Subcutaneous abdominal adipose tissue (tissue), 5 donors: ENCODE results near the gene RAB35.

Experiments
- H3K27ac ChIP-seq: one replicate; pipeline ENCODE4 v1.7.0; 2013; ENCODE audit warnings: low read depth, mild to moderate bottlenecking, inconsistent platforms, low read length, moderate library complexity
- H3K27me3 ChIP-seq, 5 donors: one replicate each; pipeline ENCODE4 v1.7.0; 2013; ENCODE audit warnings: low read length in 5 of 5, inconsistent platforms in 1 of 5; ENCODE audit not compliant: control insufficient read depth in 5 of 5, insufficient read depth in 4 of 5
- H3K36me3 ChIP-seq, 5 donors: one replicate each; pipeline ENCODE4 v1.7.0; 2013; ENCODE audit warnings: low read length in 5 of 5; ENCODE audit not compliant: control insufficient read depth in 5 of 5, insufficient read depth in 5 of 5
- H3K4me1 ChIP-seq, 5 donors: one replicate each; pipeline ENCODE4 v1.7.0; 2013; ENCODE audit warnings: low read length in 5 of 5, mild to moderate bottlenecking in 3 of 5, moderate library complexity in 1 of 5; ENCODE audit not compliant: control insufficient read depth in 5 of 5, insufficient read depth in 5 of 5
- H3K4me3 ChIP-seq, 5 donors: one replicate each; pipeline ENCODE4 v1.7.0; 2013; ENCODE audit warnings: low read length in 5 of 5, low read depth in 1 of 5
- H3K9ac ChIP-seq, 5 donors: one replicate each; pipeline ENCODE4 v1.7.0; 2013; ENCODE audit warnings: low read length in 5 of 5, mild to moderate bottlenecking in 4 of 5, moderate library complexity in 3 of 5
- H3K9me3 ChIP-seq, 5 donors: one replicate each; pipeline ENCODE4 v1.7.0; 2013; ENCODE audit warnings: low read length in 5 of 5; ENCODE audit not compliant: control insufficient read depth in 5 of 5
- donor health status: healthy.
- donor health status: healthy.
- donor health status: healthy.
- donor health status: healthy.
- donor health status: healthy.

RAB35 gene

DNA sequence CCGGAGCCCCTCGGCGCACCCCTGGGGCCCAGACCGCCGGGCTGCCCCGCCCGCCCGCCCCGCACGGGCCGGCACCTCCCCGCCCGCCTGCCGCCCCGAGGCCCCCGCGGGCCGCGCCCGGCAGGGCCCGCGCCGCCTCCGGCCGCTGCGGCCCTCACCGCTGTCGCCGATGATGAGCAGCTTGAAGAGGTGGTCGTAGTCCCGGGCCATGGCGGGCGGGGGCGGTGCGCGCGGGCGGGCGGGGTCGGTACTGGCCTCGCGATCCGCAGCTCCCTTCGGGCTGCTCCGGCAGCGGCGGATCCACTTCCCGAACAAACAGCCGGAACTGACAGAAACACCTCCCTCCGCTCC lies at the start of gene RAB35:
Gene RAB35, minus strand, starts transcription at position 313 of the 351 bp plus-strand sequence. Its CDS starts 103 bp downstream, at position 210.
- Histone ChIP-seq H3K27me3 (no peaks in the 10 kb centered on the region), H3K36me3 (peaks cover 0 to 7% (median 2%) of the 10 kb centered on the region in 5 donors), H3K27ac (peak within 1 kb of the TSS; percentile 79), H3K9ac (peak within 1 kb of the TSS; percentile 50 to 93 (median 90)), H3K4me1 (peaks cover 5 to 62% (median 52%) of the 10 kb centered on the region in 5 donors), H3K9me3 (no peaks in the 10 kb centered on the region), H3K4me3 (peak within 1 kb of the TSS; percentile 88 to 97 (median 95))

DNA sequence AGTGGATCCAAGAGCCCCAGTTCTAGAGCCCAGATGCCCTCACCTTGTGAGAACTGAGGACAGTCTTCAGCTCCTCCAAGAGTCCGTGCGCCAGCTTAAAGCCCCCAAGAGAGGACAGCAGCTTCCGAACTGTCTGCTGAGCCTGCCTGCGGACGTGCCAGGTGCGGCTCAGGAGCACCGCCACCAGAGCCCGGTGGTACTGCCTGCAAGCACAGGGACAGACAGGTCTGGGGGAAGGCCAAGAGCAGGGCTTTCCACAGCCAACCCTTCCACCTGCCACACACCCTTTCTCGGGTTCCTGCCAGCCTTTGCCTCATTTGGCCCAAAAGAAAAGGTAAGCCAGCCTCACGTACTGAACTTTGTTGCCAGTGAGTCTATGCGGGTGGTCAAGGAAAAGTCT lies 47.7 kb upstream of the RAB35 start:
- H3K36me3 ChIP-seq, result peaks cover 18 to 84% (median 73%) of the 10 kb centered on the region in 5 donors
- no peak overlapping the region for H3K4me3 ChIP-seq

DNA sequence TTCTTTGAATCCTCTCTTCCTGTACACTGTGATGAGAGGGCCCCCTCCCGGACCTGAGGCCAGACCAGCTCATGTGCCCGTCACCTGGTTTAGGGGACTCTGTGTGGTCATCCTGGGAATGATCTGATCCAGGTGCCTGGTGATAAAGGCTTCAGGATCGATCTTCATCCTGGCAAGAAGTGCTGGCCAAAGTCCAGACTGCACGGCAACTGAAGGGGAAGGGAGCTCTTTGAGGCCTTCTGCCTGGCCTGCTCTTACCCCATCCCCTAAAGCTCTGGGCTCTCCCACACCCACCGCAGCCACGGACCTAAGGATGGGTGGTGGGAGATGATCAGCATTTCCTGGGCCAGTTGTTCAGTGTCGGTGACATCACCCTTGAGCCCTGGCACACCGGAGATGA lies 46.2 kb upstream of the RAB35 start:
- no peak overlapping the region for H3K4me3 ChIP-seq
- no peaks in the 10 kb centered on the region for H3K4me1 ChIP-seq
- H3K36me3 ChIP-seq, result peaks cover 15 to 84% (median 73%) of the 10 kb centered on the region in 5 donors
- no peaks in the 10 kb centered on the region for H3K9me3 ChIP-seq
- H3K9ac ChIP-seq, result no peak overlapping the region
- no peaks in the 10 kb centered on the region for H3K27me3 ChIP-seq
- no peak overlapping the region for H3K27ac ChIP-seq

More for the DNA sequence above, 47.7 kb upstream of the RAB35 start:
- no peaks in the 10 kb centered on the region for H3K27me3 ChIP-seq
- H3K4me1 ChIP-seq, result no peaks in the 10 kb centered on the region
- H3K27ac ChIP-seq, result no peak overlapping the region
- H3K9me3 ChIP-seq, result no peaks in the 10 kb centered on the region
- no peak overlapping the region for H3K9ac ChIP-seq

DNA sequence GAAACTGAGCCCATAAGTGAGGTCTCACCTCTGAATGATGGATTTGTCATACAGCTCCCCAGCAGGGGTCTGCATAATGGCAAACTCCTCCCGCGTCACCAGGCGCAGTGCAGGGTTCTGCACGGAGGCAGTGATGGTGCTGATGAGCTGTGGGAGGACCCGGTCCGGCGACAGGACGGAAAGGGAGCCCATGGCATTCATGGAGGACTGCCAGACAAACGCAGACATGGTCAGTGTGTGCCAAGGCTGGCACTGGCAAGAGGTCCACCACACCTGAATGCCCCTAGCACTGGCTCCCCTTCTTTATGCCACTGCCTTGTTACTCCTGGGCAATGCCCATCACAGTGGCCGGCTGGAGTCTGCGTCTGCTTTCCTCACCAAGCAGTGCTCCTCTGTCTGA lies 45.3 kb upstream of the RAB35 start:
- H3K9me3 ChIP-seq, result no peaks in the 10 kb centered on the region
- no peak overlapping the region for H3K9ac ChIP-seq
- peaks cover 16 to 85% (median 77%) of the 10 kb centered on the region in 5 donors for H3K36me3 ChIP-seq
- H3K4me3 ChIP-seq, result no peak overlapping the region
- H3K27me3 ChIP-seq, result no peaks in the 10 kb centered on the region
- no peaks in the 10 kb centered on the region for H3K4me1 ChIP-seq
- no peak overlapping the region for H3K27ac ChIP-seq

DNA sequence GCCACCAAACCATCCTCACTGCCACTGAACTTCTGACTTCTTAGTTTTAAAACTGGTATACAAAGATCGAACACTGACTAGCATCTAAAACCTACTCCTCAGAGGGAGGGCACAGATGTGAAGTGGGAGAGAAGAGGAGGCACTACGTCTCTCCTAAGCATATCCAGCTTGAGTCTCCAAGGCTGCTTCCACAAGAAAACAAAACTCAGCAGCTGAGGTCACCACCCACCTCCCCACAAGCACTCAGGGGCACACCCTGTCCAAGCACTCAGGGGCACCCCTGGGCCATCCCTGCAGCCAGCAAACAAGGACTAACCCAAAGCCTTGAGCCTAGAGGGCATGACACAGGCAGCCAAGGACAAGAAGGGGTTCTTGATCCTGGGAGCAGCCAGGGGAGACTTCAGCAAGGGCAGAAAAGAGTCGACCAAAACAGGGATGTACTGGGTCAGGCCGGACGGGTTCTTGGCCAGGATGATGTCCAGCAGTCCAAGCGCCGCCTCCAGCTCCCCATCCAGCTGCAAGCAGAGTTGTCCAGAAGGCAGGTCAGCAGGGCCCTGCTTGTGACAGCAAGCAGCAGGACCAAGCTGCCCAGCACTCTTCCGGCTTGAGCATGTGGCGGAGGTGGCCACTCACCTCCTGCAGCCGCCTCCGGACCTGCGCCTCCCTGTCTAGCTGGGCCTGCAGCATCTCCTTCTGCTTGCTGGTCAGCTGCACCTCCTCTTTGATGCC lies 43.1 kb upstream of the RAB35 start:
- H3K36me3 ChIP-seq, result peaks cover 21 to 98% (median 96%) of the 10 kb centered on the region in 5 donors
- no peak overlapping the region for H3K4me3 ChIP-seq
- H3K4me1 ChIP-seq, result no peaks in the 10 kb centered on the region
- H3K9ac ChIP-seq, result no peak overlapping the region
- no peak overlapping the region for H3K27ac ChIP-seq
- no peaks in the 10 kb centered on the region for H3K9me3 ChIP-seq
- no peaks in the 10 kb centered on the region for H3K27me3 ChIP-seq

DNA sequence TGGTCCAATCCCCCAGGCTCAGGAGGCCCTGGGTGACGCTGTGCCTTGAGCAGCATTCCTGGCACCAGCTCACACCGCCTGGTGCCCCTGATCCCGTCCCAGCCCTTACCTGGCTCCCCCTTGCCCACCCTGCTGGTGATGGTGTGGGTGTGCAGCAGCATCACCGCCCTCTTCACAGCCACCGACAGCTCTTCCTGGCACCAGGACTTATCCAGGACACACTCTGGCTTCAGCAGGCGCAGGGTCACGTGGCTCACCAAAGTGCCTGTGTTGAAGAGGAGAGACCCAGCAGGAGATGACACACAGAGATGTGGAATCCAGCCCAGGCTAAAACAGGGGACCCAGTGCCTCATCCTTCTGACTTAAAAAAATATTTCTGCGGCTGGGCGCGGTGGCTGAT lies 41.8 kb upstream of the RAB35 start:
- Histone ChIP-seq H3K9ac (no peak overlapping the region), H3K36me3 (peaks cover 21 to 98% (median 97%) of the 10 kb centered on the region in 5 donors), H3K4me3 (no peak overlapping the region), H3K9me3 (no peaks in the 10 kb centered on the region), H3K27ac (no peak overlapping the region), H3K27me3 (no peaks in the 10 kb centered on the region), H3K4me1 (no peaks in the 10 kb centered on the region)

DNA sequence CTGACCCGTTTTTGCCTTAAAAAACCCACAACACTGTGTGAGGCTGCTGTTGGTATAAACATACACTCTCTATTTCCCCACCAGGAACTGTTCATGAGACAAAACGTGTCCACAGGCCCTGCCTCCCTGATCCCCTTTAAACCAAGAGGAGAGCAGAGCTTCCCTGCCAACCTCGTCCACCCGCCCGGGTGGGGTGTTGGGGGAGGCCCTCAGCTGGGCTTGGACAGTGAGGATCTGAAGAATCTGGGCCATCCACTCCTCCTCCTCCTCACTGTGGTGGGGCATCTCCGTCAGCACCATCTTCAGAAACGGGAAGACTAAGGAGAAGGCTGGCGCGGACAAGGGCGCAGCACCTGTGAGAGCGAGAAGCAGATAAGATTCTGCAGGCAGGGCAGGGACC lies 41.1 kb upstream of the RAB35 start:
- Histone ChIP-seq H3K9ac (no peak overlapping the region), H3K4me3 (no peak overlapping the region), H3K4me1 (no peaks in the 10 kb centered on the region), H3K27ac (no peak overlapping the region), H3K9me3 (no peaks in the 10 kb centered on the region), H3K27me3 (no peaks in the 10 kb centered on the region), H3K36me3 (peaks cover 23 to 98% (median 97%) of the 10 kb centered on the region in 5 donors)

DNA sequence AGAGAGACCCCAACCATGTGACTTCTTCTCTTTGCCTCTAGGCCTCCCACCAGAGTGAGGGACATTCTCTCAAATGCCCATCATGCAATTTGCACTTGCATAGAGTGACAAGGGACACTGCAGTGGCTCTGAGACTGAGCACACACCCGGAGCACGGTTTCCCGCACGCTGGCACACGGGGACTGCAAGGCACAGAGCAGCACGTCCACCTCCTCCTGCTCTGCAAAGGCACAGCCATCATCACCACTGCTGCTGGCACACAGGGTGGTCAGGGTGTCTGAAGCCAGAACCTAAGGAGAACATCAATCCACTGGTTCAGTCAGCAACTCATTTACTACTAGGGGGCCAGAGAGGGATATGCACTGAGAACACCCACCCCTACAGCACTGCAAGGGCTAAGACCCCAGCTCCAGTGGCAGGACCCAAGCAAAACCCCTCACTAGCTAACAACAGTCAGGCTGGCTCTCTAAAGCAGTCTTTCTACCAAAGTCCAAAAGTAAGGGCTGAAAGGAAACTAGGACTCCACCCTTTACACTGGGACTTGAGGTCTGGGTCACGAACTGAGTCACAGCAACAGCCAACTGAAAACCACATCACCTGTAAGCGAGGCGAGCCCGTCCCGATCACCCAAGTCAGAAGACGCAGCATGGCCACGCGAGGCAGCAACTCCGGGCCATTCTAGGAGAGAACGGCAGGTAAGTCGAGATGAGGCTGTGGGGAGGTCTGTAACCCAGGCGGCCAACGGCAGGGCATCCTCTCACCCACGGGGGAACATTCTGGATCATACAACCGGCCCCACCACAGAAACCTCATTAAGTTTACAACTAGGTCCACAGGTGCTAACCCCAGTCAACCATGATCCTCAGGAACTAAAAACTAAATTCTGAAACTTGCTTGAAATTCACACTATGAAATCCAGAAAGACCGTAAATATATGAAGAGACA lies 40.0 kb upstream of the RAB35 start:
- Histone ChIP-seq H3K9me3 (no peaks in the 10 kb centered on the region), H3K27me3 (no peaks in the 10 kb centered on the region), H3K27ac (no peak overlapping the region), H3K4me1 (no peaks in the 10 kb centered on the region), H3K9ac (no peak overlapping the region), H3K36me3 (peaks cover 20 to 93% (median 92%) of the 10 kb centered on the region in 5 donors), H3K4me3 (no peak overlapping the region)

DNA sequence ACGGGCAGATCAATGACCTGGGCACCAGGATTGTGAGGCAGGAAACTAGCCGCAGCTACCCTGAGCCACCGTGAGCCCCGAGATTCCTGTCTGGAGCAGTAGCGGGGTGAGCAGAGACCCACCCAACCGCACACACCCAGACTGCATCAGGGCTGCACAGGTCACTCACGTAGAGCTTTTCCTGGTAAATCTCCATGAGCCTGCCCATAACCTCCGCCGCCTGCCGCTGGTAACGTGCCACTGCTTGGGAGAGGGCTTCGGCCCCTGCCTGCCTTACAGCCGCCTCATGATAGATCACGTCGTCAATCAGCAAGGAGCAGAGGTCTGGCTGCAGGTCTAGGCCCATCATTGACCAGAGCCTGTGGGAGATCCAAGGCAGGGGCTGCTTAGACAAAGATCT lies 38.5 kb upstream of the RAB35 start:
- peaks cover 14 to 91% (median 89%) of the 10 kb centered on the region in 5 donors for H3K36me3 ChIP-seq
- no peaks in the 10 kb centered on the region for H3K27me3 ChIP-seq
- no peaks in the 10 kb centered on the region for H3K9me3 ChIP-seq
- H3K27ac ChIP-seq, result no peak overlapping the region
- no peak overlapping the region for H3K9ac ChIP-seq
- H3K4me3 ChIP-seq, result no peak overlapping the region
- no peaks in the 10 kb centered on the region for H3K4me1 ChIP-seq
